NCI-H345 treated with DMSO at 0.1 percent for 48 hours (cell line): Measurements from ENCODE around the gene KIAA2012.

Source experiments
- DNase-seq: peaks from one replicate; lab custom pipeline; 2025; ENCODE audit not compliant: unreplicated experiment; lab: John Stamatoyannopoulos, UW

The KIAA2012 gene

GRCh38 chr2:202148515-202149154, 75.6 kb downstream of the KIAA2012 start:
- DNase-seq, result no peak

- no peak for DNase-seq
These were observed 76.2 kb downstream of the KIAA2012 start for GRCh38 chr2:202149155-202149762.

GRCh38 chr2:202149936-202150335, 76.9 kb downstream of the KIAA2012 start:
- DNase-seq, result no peak

- no peak for DNase-seq
These were observed 79.2 kb downstream of the KIAA2012 start for GRCh38 chr2:202152104-202152715.

- DNase-seq, result no peak
These were observed 81.6 kb downstream of the KIAA2012 start for GRCh38 chr2:202154613-202155012.

GRCh38 chr2:202157211-202157990, 84.3 kb downstream of the KIAA2012 start:
- no peak for DNase-seq

GRCh38 chr2:202158796-202159195, 85.7 kb downstream of the KIAA2012 start:
- no peak for DNase-seq

- no peak for DNase-seq
These were observed 88.2 kb downstream of the KIAA2012 start for GRCh38 chr2:202161151-202161835.

GRCh38 chr2:202164411-202164810, 91.4 kb downstream of the KIAA2012 start:
- DNase-seq, result no peak

GRCh38 chr2:202165208-202165607, 92.2 kb downstream of the KIAA2012 start:
- no peak for DNase-seq

- DNase-seq, result no peak
These were observed 92.9 kb downstream of the KIAA2012 start for GRCh38 chr2:202165945-202166344.

- no peak for DNase-seq
These were observed 96.1 kb downstream of the KIAA2012 start for GRCh38 chr2:202169131-202169530.

- no peak for DNase-seq
These were observed 96.9 kb downstream of the KIAA2012 start for GRCh38 chr2:202169832-202170424.

- no peak for DNase-seq
These were observed 98.3 kb downstream of the KIAA2012 start for GRCh38 chr2:202171241-202171825.

- no peak for DNase-seq
These were observed 99.6 kb downstream of the KIAA2012 start for GRCh38 chr2:202172439-202173211.

GRCh38 chr2:202178346-202178958, 105.4 kb downstream of the KIAA2012 start:
- DNase-seq, result peak; percentile 42

- DNase-seq, result no peak
These were observed 111.5 kb downstream of the KIAA2012 start for GRCh38 chr2:202184557-202184956.

- DNase-seq, result no peak
These were observed 112.1 kb downstream of the KIAA2012 start for GRCh38 chr2:202185156-202185555.

- no peak for DNase-seq
These were observed 113.7 kb downstream of the KIAA2012 start for GRCh38 chr2:202186641-202187202.
